ENCODE results near the gene MRTFB.
"Not testable (repeated sequence)": the region's sequence is repeated elsewhere in the genome, so short reads cannot be mapped to it uniquely, and the experiment has no call there.

MRTFB gene

DNA sequence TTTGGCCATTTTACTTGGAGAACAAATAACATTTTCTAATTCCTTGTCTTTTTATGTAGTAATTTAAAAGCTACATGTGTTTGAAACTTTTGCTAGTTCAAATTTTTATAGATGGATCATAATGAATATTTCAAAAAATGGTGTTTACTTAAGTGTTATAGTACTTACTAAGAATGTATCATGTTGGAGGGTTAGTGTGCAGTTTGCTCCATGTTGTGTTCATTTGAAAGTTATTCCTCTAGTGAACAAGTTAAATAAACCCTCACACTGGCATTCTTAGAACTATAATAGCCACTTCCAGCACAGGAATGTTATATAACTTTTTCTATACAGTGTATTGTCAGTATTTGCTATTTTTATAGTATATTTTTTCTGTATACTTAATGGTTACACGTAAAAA is 62.8 kb downstream of the MRTFB start:
- DNase-seq, result no peak

DNA sequence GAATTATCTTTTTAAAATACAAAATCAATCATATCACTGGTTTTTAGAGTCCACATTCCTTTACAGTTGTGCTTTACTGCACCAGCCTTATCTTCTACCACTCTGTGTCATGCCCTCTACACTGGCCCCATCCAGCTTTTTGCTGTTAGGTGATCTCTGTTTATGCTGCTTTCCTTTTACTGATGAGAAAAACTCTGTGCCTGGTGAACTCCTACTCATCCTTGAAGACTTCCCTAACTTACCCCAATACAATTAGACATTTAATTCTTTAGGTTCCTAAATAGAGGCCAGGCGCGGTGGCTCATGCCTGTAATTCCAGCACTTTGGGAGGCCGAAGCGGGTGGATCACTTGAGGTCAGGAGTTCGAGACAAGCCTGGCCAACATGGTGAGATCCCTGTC is 64.6 kb downstream of the MRTFB start:
- DNase-seq, result no peak

DNA sequence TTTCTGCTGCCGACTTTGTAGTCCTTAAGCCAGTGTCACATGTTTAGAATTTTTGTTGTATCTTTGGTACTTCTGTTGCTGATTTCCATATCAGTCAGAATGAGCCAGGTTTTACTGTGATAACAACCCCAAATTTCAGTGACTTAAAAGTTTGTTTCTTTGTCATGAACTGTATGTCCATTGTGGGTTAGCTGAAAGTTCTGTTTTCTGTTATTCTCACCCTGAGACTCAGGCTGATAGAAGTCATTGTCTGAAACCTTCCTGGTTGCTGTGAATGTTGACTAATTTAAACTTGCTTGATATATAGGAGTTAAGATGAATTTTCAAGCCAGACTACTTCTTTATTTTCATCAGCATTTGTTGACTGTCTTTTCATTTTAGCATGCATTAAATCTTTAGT is 68.8 kb downstream of the MRTFB start:
- DNase-seq, result no peak

DNA sequence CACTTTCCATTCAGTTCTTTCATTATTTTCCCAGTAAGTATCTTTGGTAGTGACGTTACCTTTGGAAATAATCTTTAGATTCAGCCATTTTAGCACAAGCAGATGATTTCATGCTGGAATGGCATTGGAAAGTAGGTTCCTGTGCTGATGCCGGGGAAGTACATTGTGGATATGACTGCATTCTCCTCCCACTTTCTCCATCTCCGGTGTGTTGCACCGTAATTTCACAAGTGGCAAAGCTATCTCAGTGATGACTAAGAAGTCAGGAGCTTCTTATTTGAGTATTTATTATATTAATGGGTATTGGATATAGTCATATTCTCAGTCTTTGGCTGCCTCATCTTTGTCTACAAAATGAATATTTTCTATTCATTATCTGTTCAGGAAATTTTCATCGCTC is 69.8 kb downstream of the MRTFB start:
- DNase-seq, result no peak

DNA sequence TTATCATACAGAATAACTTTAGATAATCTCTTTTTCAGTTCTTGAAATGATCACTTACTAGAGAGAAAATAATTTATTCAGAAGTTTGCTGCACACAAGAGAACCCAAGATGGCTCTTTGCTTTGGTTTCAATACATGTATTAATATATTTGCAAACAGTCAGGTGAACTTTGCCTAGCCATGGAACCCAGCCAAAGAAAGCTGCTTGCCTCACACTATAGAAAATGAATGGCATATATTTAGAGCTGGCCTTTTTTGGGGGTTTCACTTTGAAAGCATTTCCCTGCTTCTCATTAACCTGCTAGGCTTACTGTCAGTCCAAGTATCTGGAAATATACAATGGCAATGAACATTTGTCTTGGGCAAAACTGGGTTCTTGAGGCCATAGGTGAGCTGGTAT is 75.3 kb downstream of the MRTFB start:
- DNase-seq, result no peak

DNA sequence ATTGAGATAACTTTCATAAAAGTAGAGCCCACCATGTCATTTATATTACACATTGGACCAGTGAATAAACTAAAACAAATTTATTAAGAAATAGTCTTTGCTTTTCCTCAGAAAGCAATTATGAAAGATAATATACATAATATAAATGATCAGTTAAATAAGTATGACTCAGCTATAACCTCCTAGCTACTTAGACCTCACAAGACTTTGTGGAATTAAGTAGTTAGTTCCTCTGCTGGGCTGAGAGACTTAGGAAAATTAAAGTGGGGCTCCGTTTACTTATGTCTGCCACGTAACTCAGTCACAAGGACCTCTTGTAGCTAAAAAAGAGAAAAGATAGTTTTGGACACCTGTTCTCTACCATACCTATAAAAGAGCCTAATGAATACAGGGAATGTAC is 76.9 kb downstream of the MRTFB start:
- DNase-seq, result no peak

DNA sequence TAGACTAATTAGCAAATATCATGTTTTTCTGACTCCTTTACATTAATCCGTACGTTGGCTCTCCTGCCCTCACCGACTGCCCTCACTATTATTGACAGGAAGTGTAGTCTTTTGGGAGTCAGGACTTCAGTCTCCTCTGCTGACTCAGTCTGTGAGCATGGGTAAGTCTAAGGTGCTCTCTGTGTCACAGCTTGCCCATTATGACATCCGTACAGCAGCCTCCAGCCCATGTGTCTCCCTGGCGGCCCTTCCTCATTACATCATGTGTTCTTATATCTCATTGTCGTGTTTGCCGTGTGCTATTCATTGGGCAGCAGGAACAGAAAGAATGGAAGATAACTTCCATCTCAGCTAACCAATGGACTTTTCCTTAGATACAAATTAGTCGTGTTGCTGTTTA is 77.5 kb downstream of the MRTFB start:
- DNase-seq, result no peak

DNA sequence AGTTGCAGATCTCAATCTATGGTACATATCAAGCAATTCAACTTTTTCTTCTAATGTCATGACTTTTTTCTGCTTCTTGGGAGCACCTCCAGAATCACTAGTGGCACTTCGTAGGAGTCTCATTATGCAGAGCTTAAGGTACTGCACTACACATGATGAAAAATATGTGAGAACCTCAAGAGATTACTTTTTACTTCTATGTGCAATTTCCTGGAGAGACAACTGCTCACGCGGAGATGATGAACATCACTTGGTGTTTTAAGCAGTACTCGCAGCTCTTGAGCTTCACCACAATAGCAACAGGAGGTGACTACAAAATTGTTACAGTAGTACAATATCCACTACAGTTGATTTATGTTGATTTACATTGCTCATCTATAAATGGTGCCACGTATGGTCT is 79.7 kb downstream of the MRTFB start:
- no peak for DNase-seq

DNA sequence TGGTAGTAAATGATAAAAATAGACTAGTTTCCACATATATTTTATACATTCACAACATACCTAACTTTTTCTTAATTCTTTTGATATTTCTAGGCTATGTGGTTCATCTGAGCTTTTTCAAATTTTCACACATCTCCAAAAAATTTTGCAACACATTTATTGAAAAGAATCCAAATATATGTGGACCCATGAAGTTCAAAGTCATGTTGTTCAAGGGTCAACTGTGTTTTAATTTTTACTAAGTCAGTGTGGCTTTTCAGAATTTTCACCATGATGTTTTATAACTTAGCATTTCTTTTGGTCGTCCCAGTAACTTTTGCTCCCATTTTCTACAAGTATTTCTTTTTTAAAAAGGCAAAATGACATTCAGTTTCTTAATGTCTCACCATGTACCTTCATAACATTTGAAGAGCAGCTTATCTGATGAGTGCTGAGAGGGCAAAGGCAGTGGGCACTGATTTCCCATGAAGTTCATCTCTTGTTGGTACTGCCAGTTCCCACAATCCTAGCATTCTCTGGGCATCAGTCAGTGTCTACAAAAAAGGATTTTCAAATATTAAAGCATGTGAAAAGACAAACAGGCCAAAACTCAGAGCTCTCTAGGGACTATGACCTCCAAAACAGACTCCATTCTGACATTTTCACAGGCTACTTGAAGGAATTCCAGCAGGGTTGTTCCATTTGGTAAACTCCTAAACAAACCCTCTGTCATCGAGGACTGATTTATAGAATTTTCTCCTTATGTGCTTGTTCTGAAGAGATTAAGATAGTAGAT is 80.3 kb downstream of the MRTFB start:
- no peak for DNase-seq

DNA sequence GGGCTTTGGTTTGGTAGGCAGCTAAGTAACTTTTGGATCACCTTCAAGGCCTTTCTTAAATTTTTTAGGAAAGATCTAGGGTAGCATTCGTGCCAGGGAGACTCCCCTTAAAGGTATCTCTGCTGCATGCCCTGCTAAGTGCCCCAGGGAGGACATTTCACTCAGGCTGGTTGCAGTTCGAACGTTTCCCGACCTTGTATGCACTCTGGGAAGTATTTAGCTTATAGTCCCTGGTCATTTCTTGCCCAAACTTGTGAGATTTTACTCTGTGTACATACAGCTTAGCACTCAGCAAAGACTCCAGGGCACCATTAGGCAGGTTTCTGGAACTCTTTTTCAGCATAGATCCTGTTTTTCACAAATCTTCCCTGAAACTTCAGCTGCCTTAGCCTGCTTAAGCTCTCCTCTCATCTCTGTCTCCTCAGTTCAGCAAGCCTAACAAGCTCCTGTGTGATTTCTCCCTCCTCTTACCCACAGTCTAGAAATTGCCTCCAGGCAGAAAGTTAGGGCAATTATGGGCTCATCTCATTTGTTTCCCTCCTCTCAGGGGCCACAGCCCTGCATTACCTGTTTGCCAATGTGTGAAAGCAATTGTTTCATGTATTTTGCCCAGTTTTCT is 84.6 kb downstream of the MRTFB start:
- DNase-seq, result no peak

DNA sequence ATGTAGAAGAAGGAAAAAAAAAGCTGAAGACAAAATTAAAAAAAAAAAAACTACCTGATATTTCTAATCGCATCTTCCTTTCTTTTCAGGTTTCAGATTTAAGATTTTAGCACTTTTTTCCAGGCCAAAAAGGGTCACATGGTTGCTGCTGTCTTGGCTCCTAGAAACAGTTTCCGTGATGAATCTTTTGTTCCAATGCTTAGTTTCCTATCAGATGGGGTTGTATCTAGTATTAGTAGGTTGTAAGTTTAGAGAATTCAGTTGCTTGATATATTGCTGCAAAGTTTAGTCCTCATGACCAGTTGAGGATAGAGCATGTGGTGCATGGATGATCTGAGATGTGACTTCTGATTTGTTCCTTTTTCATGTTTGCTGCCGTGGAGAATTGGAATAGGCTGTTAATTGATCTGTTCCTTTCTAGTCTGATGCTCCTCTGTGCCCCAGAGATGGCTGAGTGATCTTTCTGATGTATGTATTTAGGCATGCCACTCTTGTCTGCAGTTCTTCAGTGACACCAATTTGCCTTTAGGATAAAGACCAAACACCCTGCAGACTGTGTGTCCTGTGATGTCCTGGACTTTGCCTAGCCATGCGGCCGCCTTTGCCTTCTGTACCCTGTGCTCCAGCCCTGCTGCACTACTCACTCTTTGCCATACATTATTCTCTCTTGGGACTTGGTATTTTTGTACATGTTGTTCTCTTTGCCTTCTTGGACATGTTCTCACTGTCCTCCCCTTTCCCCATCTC is 94.0 kb downstream of the MRTFB start:
- no peak for DNase-seq

DNA sequence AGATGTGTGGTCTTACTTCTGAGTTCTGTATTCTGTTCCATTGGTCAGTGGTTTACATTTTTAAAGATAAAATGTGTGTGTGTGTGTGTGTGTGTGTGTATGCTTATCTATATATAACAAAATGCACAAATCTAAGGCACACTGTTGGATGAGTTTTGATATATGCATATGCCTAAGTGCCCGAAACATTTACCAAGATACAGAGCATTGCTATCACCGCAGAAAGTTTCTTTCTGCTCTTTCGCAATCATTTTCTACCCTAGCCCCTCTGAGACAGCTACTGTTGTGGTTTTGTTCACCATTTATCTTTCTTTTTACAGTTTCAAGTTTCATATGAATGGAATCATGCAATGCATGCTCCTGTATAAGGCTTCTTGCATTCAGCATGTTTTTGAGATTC is 97.0 kb downstream of the MRTFB start:
- DNase-seq, result no peak

DNA sequence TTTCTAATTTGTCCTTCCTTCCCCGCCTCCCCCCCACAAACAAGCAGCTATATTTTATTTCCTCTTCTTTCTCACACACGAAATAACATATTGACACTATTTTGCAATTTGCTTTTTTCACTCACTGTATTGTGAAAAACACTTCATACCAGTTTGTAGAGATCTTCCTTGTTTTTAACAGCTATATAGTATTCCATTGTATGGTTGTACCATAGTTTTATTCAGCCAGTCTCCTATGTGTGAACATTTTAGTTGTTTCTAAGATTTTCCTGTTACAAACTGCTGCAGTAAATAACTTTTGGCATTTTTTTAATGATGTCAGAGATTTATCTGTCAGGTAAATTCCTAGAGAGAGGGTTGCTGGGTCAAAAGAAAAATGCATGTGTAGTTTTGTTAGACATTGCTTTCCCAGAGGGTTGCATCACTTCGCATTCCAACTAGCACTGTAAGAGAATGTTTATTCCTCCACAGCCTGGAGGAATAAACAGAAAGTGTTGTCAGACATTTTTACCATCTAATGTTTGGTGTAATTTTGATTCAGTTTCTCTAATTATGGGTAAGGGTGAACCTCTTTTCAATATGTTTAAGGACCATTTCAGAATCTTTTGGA is 101.2 kb downstream of the MRTFB start:
- DNase-seq, result no peak

DNA sequence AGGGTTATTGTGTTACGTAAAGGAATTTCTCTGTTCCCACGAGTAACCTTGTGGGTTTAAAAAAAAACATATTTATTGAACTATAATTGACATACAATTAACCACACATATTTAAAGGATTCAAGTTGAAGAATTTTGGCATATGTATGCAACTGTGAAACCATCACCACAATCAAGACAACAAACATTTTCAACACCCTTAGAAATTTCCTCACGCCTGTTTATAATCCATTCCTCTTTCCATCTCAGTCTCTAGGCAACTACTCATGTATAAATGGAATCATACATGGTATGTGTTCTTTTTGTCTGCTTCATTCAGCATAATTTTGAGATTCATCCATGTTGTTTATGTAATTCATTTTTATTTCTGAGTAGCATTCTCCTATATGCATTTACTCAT is 104.0 kb downstream of the MRTFB start:
- DNase-seq, result no peak

DNA sequence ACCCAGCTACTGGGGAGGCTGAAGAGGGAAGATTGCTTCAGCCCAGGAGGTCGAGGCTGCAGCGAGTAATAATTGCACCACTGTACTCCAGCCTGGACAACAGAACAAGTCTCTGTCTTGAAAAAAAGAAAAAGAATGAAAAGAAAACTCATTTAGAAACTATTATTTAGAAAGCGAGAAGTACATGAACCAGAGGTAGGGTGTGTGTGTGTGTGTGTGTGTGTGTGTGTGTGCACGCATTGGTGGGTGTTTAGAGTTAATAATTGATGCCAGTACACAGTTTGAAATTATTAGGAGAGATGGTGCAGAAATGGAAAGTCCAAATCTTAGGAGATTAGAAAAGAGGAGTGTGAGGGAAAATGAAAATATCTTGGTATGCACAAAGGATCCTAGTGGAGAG is 106.6 kb downstream of the MRTFB start:
- DNase-seq, result no peak

DNA sequence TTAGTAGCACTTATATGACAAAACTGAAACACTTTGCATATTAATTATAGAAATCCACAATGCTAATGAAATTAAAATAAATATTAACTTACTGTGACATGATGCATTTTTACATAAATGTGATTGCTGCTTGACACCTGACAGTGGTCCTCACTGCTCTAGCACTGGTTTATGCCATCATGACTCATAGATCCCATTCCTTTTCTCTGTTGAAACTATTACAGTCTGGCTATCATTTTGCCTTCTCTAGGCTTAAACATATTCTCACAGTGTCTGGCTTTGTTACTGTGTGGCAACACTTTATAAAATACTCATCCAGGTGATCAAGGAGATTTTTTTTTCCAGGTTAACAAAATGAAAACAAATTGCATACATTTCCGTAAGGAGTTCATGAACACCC is 108.0 kb downstream of the MRTFB start:
- no peak for DNase-seq

DNA sequence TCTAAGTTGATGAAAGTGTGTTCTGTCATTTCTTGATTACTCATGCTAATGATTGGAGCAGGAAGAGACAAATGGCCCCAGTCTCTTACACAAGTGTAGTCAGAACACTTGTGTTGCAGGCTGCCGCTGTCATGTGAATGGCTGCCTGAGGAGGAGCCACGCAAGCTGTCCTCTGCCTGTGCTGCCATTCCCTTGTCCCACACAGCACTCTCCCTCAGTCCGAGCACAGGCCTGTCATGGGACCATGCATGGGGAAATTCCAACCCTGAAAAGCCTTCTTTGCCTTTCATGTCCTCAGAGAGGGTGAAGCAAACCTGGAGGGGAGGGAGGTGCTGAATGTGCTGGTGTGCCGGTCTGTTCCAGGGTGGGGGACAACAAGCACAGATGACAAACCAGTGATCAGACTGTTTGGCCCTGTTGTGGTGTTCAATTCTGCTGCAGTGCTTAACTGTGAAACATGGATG is 109.4 kb downstream of the MRTFB start:
- DNase-seq, result no peak

DNA sequence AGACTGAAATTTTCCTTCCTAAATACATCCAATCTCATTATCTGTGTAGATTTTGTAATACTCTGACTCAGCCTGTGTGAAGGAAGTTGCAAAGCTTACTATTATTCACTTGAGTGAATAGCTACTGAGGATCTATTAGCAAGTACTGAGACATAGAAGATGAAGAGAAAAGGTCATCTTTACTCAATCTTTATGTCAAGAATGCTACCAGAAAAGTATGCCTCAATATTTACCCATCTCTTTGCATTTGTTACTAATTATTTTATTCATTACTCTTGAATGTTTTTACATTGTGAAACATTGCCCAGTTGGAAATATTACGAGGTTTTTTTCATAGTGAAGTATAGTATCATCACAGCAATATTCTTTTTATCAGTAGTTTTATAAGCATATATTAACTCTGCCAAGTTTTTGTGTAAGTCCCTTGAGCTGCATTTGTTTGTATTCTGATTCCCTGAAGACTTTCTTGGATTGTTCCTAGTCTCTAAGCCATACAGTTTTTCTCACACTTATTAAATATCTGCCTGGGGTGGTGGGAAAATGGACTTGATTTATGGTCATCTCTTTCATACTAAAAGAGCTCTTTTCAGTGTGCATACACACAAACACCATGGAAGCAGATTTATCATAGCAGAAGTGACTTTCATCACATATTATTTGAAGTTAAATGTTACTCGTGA is 110.4 kb downstream of the MRTFB start:
- no peak for DNase-seq

DNA sequence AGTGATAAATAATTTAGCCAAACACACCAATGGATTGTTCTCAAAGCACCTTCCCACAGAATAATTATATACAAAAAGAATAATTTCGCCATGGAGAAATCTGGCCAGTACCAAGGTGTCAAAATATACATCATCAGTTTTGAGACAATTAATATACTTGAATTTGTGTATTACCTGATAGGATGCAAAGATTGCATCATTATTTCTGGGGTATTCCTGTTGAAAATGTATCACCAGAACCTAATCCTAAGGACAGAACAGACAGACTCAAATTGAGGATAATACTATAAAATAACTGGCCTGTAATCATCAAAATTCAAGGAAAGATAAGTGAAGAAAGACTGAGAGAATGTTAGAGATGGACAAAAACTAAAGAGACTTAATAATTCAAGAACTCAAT is 111.9 kb downstream of the MRTFB start:
- DNase-seq, result no peak

DNA sequence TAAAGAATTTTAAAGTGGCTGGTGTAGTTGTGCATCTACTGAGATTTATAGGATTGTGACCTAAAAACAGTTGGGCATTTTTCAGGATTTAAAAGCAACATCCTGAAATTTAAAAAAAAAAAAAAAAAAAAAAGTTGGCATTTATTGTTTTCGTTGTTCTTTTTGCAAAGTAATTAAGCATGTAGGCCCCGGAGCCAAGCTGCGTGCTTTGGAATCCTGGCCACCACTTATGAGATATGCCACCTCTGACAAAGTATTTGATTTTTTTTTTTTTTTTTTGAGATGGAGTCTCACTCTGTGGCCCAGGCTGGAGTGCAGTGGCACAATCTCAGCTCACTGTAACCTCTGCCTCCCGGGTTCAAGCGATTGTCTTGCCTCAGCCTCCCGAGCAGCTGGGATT is 112.8 kb downstream of the MRTFB start:
- not testable (repeated sequence) for DNase-seq

DNA sequence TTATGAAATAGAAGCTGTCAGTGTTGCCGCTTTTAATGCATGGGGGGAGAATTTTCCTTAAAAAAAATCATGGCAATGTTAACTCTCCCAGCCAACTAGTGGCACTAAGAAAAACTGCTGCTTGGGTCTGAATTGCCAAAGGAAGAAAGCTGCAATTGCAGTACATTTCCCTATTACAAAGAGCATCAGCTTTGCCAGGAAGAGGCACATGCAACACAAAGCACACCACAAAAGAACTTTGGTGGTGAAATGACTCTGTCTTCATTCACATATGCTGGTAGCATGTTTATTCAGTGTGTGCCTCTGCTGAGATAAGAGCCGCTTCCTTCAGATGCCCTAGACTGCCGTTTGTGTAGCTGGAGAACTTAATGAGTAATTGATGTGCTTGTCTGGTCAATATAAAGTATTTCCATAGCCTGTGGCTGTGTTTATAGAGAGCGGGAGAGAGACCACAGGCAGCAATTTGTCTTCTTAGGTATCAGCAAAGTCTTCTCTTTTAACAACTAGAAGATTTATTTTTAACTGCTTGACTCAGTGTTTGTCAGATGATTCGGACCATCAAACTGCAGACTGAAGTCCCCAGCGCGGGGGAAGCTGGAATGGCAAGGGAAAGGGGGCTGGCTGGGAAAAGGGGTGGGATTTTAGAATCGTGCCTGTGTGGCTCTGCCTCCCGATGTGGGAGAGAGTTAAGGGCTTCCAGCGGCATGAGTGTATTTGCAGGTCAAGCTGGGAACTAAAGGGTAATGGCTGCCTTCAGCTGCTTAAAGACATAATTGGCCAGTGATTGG is 115.1 kb downstream of the MRTFB start:
- peak; percentile 13 for DNase-seq

DNA sequence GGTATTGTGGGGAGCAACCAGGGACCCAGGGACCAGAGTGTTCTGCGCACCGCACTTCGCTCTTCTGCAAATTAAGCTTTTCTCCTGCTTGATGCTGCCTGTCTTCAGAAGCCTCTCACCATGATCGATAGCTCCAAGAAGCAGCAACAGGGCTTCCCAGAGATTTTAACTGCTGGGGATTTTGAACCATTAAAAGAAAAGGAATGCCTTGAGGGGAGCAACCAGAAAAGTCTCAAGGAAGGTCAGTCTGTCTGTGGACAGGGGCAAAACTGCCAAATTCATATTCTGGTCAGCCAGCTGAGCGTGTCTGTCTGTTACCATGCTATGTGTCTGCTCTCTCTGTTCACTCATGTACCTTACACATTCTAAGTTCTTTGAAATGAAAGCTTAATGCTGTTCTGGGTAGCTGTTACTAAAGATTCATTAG is 115.7 kb downstream of the MRTFB start:
- no peak for DNase-seq

Data from stimulated activated CD4-positive, alpha-beta T cell treated with anti-CD3 and anti-CD28 coated beads, Interleukin-1b, Interleukin-23, amount 100 ng/mL, for 48 hours (primary cell).